HepG2 (cell line): ENCODE data around the gene ELOVL2. TPM values are rescaled to one million over a fixed set of nuclear protein-coding genes. Genes with fewer than 3 reads are reported as not detected.

ENCODE experiments used
- HDAC2 ChIP-seq: sonication (generic); formaldehyde crosslinking; IDR thresholded peaks from 2 replicates; pipeline ENCODE4 v1.4.0; 2020; ENCODE audit warnings: missing genetic modification reagents
- ISL2 ChIP-seq: sonication (generic); formaldehyde crosslinking; IDR thresholded peaks from 2 replicates; pipeline ENCODE4 v1.5.0; 2020; ENCODE audit warnings: missing genetic modification reagents
- MAFK ChIP-seq, 2 experiments: IDR thresholded peaks in 1 of 2; conservative IDR thresholded peaks in 1 of 2; 2 replicates each; pipeline ENCODE4 v1.6.1; 2011; ENCODE audit warnings: improper control_type of control experiment in 2 of 2, low read length in 2 of 2
- MEIS1 ChIP-seq: sonication (generic); formaldehyde crosslinking; IDR thresholded peaks from 2 replicates; pipeline ENCODE4 v1.9.0; 2021; ENCODE audit warnings: mild to moderate bottlenecking, missing genetic modification reagents, moderate library complexity, borderline replicate concordance
- MIER3 ChIP-seq: IDR thresholded peaks from 2 replicates; pipeline ENCODE4 v1.6.1; 2016; ENCODE audit warnings: missing compliant biosample characterization, borderline replicate concordance
- MYC ChIP-seq: sonication (generic); formaldehyde crosslinking; IDR thresholded peaks from 2 replicates; pipeline ENCODE4 v1.9.0; 2021; ENCODE audit warnings: missing genetic modification reagents, borderline replicate concordance
- NAIF1 ChIP-seq: sonication (generic); formaldehyde crosslinking; IDR thresholded peaks from 2 replicates; pipeline ENCODE4 v1.5.0; 2020; ENCODE audit warnings: mild to moderate bottlenecking, missing genetic modification reagents, borderline replicate concordance
- NKX3-1 ChIP-seq: sonication (generic); formaldehyde crosslinking; IDR thresholded peaks from 2 replicates; pipeline ENCODE4 v1.5.0; 2020; ENCODE audit warnings: missing genetic modification reagents
- SP140L ChIP-seq: sonication (generic); formaldehyde crosslinking; IDR thresholded peaks from 2 replicates; pipeline ENCODE4 v1.4.0; 2020; ENCODE audit warnings: missing genetic modification reagents, borderline replicate concordance
- ZBTB40 ChIP-seq, 2 experiments: fragments of 450-650 bp in 1 of 2; sonication (generic) in 1 of 2; formaldehyde crosslinking in 1 of 2; IDR thresholded peaks; 2 replicates each; pipeline versions ENCODE4 v1.6.1 to v1.8.0; 2016 to 2022; ENCODE audit warnings: antibody characterized with exemption in 1 of 2, mild to moderate bottlenecking in 1 of 2, missing genetic modification reagents in 1 of 2
- ZNF572 ChIP-seq: sonication (generic); formaldehyde crosslinking; IDR thresholded peaks from 2 replicates; pipeline ENCODE4 v1.5.1; 2020; ENCODE audit warnings: mild to moderate bottlenecking, missing genetic modification reagents
- ZNF678 ChIP-seq: sonication (generic); formaldehyde crosslinking; IDR thresholded peaks from 2 replicates; pipeline ENCODE4 v1.4.0; 2020; ENCODE audit warnings: mild to moderate bottlenecking, missing genetic modification reagents
- ZNF687 ChIP-seq: sonication (generic); formaldehyde crosslinking; IDR thresholded peaks from 2 replicates; pipeline ENCODE4 v1.5.1; 2020; ENCODE audit warnings: mild to moderate bottlenecking, missing genetic modification reagents, moderate library complexity
- ZNF792 ChIP-seq: IDR thresholded peaks from 2 replicates; pipeline ENCODE4 v1.6.1; 2016
- polyA plus RNA-seq, 8 experiments: library from polyadenylated mRNA; depleted of rRNA in 3 of 8; stranded (reverse) in 7 of 8; unstranded in 1 of 8; fragments of >200 nt; fragmentation: Illumina TruSeq in 4 of 8; extraction: Trizol in 4 of 8; gene quantifications; 2 replicates each; pipeline versions ENCODE4 v1.2.1 to v1.2.3, GENCODE V29; 2011 to 2016; ENCODE audit warnings: low read depth in 4 of 8, missing spikeins in 1 of 8, mixed read lengths in 1 of 8; ENCODE audit not compliant: insufficient read depth in 1 of 8
- total RNA-seq, 5 experiments: library from RNA; depleted of rRNA; stranded (reverse); fragments of >200 nt; fragmentation: Illumina TruSeq; extraction: Trizol; gene quantifications; 2 replicates each; pipeline ENCODE4 v1.2.3, GENCODE V29; 2016; ENCODE audit warnings: low read depth in 1 of 5

The ELOVL2 gene
- total and polyA plus RNA-seq, 2 of the 13 experiments (the other 11 are each of a cell fraction or from before 2014, with no cell fraction given), result 43.6 to 65.4 TPM

- no peak for TF ChIP-seq ZBTB40 (IDR thresholded peaks at IDR 0.05)
- no peak for TF ChIP-seq ZBTB40 (CRISPR knock-in tag; IDR thresholded peaks at IDR 0.05)
- TF ChIP-seq ZNF572 (CRISPR knock-in tag), result no peak
- TF ChIP-seq ZNF678 (CRISPR knock-in tag), result no peak
- TF ChIP-seq NAIF1 (CRISPR knock-in tag), result no peak
- TF ChIP-seq MAFK (conservative IDR thresholded peaks at IDR 0.05 in 1 of 2, IDR thresholded peaks at IDR 0.05 in 1 of 2; ENCODE audit: low read length in 2 of 2), result no peak
- TF ChIP-seq MYC (CRISPR knock-in tag), result 0 out of 2 replicates have a peak, but pooled peaks have one; percentile 21
- TF ChIP-seq MIER3 (CRISPR knock-in tag), result peak; percentile 60; the same call in 1 of the 2 replicates
- peak; percentile 77 for TF ChIP-seq ZNF687 (CRISPR knock-in tag)
- 0 out of 2 replicates have a peak, but pooled peaks have one; percentile 18 for TF ChIP-seq SP140L (CRISPR knock-in tag)
- TF ChIP-seq ISL2 (CRISPR knock-in tag), result peak; percentile 45; the same call in 1 of the 2 replicates
- TF ChIP-seq NKX3-1 (CRISPR knock-in tag), result peak; percentile 17; the same call in 1 of the 2 replicates
- TF ChIP-seq MEIS1 (CRISPR knock-in tag), result 0 out of 2 replicates have a peak, but pooled peaks have one; percentile 80
- TF ChIP-seq HDAC2 (CRISPR knock-in tag), result peak; percentile 40; the same call in 1 of the 2 replicates
- peak; percentile 68 for TF ChIP-seq ZNF792 (CRISPR knock-in tag)
These were observed 36.1 kb downstream of the ELOVL2 start (continued) for GRCh38 chr6:11007715-11008608.
